DMS153 treated with DMSO at 0.1 percent for 48 hours (cell line): ENCODE data around the gene TMTC2.

Experiments used
- DNase-seq: peaks from one replicate; lab custom pipeline; 2025; ENCODE audit not compliant: unreplicated experiment; lab: John Stamatoyannopoulos, UW

TMTC2 gene

DNA sequence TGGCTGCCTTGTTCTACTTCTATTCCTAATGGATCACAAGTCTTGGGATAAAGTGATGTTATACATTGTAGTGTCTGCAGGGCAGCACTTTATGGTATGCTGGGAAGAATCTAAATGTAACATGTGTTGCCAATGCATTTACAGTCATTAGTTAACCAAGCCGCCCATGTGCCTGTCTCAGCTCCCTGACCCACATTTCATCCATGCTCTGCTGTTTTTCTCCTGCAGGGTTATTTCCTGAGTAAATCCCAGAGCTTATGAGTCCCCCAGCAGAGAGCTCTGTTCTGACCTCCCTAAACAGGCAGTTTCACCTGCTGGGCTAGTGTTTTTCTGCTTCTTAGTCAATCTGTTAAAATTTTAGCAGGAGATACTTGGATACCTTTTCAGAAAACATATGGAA lies 4.4 kb upstream of the TMTC2 start:
- no peak for DNase-seq

- DNase-seq = no peak
Observed at GRCh38 chr12:82682851-82683261, 3.9 kb upstream of the TMTC2 start.

GRCh38 chr12:82685790-82686167 lies 927 bp upstream of the TMTC2 start:
- DNase-seq = peak; percentile 85

DNA sequence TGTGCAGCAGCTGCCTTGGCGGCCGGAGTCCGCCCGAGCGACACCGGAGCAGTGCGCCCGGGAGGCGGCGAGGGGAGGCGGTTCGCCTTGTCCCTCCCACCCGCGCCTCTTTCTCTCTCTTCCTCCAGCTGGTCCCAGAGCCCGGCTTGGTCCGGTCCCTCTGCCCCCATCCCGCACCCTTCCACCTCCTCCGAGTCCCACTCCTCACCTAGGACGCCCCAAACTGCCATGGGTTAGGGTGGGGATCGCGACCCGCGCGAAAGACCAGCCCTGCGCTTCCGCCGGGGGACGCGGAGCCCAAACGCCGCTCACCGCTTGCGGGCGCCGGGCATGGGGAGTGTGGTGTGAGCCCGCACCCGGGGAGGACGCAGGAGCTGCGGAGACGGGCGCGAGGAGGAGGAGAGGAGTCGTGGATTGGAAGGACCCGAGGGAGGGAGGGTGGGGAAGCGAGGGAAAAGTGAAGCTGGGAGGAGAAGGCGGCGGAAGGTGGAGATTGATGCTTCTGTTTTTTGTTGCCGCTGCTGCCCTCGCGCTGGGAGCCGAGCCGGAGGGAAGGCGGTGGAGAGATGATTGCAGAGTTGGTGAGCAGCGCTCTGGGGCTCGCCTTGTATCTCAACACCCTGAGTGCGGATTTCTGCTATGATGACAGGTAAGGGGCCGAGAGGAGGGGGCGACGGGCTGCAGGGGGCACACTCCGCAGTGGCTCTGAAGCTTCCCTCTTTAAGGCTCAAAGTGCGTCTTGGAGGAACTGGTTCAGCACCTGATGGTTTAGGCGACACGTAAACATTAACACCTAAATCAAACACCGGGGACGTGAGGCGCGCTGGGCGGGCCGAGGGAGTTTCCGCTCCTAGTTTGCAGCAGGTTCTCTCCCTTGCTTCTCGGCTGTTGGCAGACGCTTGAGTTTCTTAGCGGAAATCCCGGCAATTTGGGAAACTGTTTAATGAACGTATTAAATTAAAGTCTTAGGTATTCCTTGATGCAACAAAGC lies 610 bp downstream of the TMTC2 start:
- DNase-seq = no peak

GRCh38 chr12:82688035-82688501 lies 1.4 kb downstream of the TMTC2 start:
- DNase-seq = no peak

GRCh38 chr12:82688596-82688995 lies 1.9 kb downstream of the TMTC2 start:
- DNase-seq = no peak

DNA sequence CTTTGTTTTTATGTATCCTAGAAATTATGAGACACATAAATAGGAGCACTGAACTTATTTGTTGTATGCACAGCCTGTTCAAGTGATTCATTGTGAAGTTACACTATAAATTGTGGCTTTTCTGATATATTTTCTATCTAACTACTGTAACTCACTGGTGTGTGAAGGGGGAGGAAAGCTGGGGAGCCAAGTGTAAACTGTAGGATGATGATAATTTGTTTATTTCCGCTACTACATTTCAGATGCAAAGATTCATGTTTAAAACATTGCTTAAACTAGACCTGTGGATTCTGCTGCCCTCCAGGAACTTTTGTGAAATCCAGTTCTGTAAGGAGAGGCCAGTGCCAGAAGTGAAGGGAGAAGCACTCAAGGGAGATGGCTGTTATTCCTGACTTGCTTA lies 3.3 kb downstream of the TMTC2 start:
- no peak for DNase-seq

DNA sequence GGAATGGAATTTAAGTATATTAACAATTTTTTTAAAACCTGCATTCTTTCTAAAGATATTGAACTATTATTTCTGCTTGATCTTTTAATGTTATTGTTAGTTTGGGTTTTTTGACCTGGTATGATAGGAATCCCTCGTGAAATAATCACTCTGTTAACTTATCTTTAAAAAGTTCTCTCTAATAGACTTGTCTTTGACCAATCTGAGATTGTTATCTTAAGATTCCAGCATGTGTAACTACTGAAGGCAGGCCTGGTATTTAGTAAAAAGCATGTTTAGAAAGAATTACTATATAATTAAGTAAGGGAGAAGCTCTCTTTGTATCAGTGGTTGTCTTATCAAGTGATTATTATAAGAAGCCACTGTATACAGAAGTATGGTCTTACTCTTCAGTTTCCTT lies 4.8 kb downstream of the TMTC2 start:
- DNase-seq = no peak

GRCh38 chr12:82694276-82694675 lies 7.6 kb downstream of the TMTC2 start:
- DNase-seq = no peak

GRCh38 chr12:82694970-82695369 lies 8.3 kb downstream of the TMTC2 start:
- DNase-seq = no peak

- no peak for DNase-seq
Observed at GRCh38 chr12:82695531-82695930, 8.8 kb downstream of the TMTC2 start.

GRCh38 chr12:82696543-82696942 lies 9.8 kb downstream of the TMTC2 start:
- DNase-seq = no peak

DNA sequence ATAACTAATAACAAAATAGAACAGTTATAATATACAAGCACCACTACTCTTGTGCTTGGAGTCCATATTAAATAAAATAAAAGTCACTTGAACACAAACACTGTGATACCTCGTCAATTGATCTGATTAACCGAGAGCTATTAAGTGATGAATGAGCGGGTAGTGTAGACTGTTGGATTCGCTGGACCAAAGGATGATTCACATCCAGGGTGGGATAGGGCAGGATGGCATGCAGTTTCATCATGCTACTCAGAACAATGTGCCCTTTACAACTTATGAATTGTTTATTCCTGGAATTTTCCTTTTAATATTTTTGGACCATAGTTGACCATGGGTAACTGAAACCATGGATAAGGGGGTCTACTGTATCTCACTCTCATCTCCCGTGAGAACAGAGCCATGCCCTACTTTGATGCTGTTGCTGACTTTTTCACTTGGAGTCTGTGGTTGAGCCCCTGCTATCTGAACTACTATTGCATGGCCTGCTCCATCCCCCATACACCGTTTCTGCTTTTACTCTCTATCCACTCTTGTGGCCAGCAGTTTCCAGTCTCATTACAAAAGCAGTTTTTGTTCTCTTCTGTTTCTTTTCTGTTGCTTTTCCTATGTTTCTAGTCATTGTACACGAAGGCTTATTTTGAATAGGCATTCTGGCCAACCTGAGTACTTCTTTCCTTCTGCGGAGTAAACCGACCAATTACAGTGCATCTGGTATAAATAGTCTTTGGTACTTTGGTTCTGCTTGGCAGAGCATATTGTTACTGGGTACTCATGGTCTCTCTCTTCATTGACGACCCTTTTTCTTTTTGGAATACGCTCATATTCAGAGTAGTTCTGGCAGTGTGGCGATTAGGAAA lies 12.2 kb downstream of the TMTC2 start:
- DNase-seq = no peak

DNA sequence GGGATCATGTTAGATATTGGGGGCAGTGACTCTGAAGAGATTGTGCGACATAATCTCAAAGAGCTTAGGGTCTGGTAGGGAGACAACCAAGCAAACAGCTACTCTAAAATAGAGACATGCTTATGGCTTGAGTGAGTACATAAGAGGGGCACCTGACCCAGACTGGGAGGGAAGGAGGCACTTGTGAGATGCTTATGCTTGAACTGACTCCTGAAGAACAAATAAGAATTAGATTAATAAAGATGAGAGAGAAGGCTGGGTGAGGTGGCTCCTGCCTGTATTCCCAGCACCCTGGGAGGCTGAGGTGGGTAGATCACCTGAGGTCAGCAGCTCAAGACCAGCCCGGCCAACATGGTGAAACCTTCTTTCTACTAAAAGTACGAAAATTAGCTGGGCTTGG lies 19.1 kb downstream of the TMTC2 start:
- no peak for DNase-seq

DNA sequence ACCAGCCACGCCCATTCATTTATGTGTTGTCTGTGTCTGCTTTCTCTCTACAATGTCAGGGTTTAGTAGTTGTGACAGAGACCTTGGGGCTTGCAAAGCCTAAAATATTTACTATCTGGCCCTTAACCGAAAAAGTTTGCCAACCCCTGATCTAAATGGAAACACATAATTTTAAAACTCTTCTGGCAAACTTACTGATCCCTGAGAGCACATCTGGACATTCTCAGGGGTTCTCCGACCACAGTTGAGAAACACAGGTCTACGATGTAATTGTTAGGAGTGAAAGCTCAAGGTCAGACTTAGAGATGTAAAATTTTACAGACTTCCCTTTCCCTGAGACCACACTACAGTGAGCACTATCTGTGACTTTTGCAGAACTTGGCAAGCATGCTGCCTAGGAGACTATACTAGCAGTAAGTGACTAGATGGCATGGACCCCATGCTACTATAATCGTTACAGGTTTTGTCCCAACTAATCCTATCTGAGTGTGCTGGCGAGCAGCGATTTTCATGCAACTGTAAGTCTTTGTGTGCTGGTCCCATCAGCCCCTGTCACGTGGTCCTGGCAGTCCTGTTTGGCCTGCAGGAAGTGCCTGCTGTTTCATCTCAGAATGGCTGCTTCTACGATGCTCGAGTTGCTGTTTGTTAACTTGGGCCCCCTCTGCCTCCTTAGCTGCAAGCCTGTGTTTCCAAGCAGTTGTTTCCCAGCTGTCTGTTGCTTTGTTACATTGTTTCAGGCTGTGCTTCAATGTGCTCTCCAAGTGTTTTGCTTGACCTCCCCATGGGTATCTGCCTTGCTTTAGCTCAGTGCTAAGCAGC lies 21.6 kb downstream of the TMTC2 start:
- no peak for DNase-seq

DNA sequence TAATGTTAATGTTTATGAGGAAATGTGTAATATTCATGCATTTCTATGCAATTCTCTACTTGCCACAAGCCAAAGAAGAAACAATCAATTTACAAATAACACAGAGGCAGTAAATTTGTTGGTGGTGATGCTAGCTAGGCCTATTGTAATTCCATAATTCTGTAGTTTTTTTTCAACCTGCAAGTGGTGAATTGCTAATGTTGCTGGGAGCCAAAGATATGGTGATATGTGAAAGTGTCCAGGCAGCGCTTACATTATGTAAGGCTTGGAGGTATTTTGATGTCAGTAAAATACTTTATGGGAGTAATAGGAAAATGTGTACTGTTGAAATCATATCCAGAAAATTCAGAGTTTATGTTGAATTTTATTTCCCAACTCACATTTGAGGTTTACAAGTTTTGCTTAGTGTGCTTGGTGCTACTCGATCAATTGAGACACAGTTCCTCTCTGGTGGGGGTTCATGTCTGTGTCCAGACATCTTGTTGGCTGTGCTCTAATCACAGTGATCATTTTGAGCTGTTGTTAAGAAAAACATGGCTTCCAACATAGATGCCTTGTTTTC lies 23.2 kb downstream of the TMTC2 start:
- no peak for DNase-seq

DNA sequence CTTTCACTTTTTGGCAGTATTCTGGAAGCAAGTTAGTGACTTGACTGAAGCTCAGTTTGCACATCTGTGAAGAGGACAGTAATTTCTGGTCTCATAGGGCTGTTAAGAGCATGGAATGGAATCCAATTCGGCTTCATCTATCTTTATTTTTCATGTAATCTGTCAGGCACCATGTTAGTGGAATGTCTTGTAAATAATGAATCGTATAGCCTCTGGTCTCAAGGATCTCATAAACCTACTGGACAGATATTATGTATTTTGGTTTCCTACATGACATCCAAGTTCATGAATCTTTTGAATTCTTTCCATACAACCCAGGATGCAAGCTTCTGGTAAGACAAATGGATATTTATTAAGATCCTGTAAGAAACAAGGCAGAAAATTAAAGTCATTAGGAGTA lies 24.0 kb downstream of the TMTC2 start:
- DNase-seq = no peak

- DNase-seq = no peak
Observed at GRCh38 chr12:82714427-82714826, 27.7 kb downstream of the TMTC2 start.

- DNase-seq = no peak
Observed at GRCh38 chr12:82721726-82722125, 35.0 kb downstream of the TMTC2 start.

DNA sequence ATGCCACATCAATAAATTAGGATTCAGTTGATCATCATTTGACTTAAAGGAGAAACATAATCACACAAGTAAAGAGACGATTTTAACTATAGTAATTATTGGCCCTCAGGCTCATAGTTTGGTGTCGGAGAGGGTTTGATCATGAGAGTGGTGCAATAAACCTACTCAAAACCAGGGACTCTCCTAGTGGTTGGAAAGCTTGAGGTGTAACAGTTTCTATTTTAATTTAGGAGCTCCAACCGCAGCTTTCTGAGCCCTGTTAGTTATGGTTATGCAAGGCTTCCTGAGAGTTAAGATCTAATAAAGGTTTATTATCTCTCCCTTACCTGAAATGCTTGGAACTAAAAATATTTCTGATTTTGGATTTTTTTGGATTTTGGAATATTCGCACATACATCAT lies 36.4 kb downstream of the TMTC2 start:
- no peak for DNase-seq

- DNase-seq = no peak
Observed at GRCh38 chr12:82723891-82724290, 37.2 kb downstream of the TMTC2 start.
